CD14-positive monocyte (primary cell): Measurements from ENCODE around the gene BCAP29. TPM values are rescaled to one million over a fixed set of nuclear protein-coding genes. Genes with fewer than 3 reads are reported as not detected.
A peak's percentile ranks its signal among the peaks of the same experiment; 100 is the strongest.

ENCODE experiments used
- DNase-seq, 3 donors: peaks; one replicate each; pipeline ENCODE4 v3.0.0-alpha.2; 2011 to 2022
- H2AFZ ChIP-seq: 2 replicates; pipeline ENCODE4 v1.6.0; 2012; ENCODE audit warnings: mild to moderate bottlenecking, low read depth, low read length, inconsistent platforms; ENCODE audit not compliant: insufficient read depth, poor library complexity, severe bottlenecking
- H3K27ac ChIP-seq, 2 donors: 1 replicate in 1 of 2; 2 replicates in 1 of 2; pipeline ENCODE4 v1.5.1; 2012 to 2013; ENCODE audit warnings: low read length in 2 of 2, control low read depth in 1 of 2, inconsistent platforms in 1 of 2, low read depth in 1 of 2, mild to moderate bottlenecking in 1 of 2
- H3K27me3 ChIP-seq, 2 donors: one replicate each; pipeline versions ENCODE4 v1.6.0 to v1.6.1; 2011 to 2013; ENCODE audit warnings: low read length in 2 of 2; ENCODE audit not compliant: control insufficient read depth in 2 of 2, insufficient read depth in 2 of 2
- H3K36me3 ChIP-seq, 2 donors: replicated peaks in 1 of 2; 1 replicate in 1 of 2; 2 replicates in 1 of 2; pipeline versions ENCODE4 v1.5.1 to v1.6.1; 2012 to 2013; ENCODE audit warnings: low read length in 2 of 2, control low read depth in 1 of 2, inconsistent platforms in 1 of 2, mild to moderate bottlenecking in 1 of 2; ENCODE audit not compliant: insufficient read depth in 2 of 2, control insufficient read depth in 1 of 2
- H3K4me1 ChIP-seq, 2 donors: 1 replicate in 1 of 2; 2 replicates in 1 of 2; pipeline versions ENCODE4 v1.5.1 to v1.6.1; 2012 to 2013; ENCODE audit warnings: low read length in 2 of 2, control low read depth in 1 of 2, inconsistent platforms in 1 of 2, mild to moderate bottlenecking in 1 of 2, moderate library complexity in 1 of 2; ENCODE audit not compliant: insufficient read depth in 2 of 2, control insufficient read depth in 1 of 2
- H3K4me2 ChIP-seq: replicated peaks from 2 replicates; pipeline ENCODE3; 2012; ENCODE audit warnings: low read length, moderate library complexity, mild to moderate bottlenecking; ENCODE audit not compliant: poor library complexity, severe bottlenecking; ENCODE audit errors: extremely low read depth
- H3K4me3 ChIP-seq, 3 experiments: fragments of 200-600 bp in 1 of 3; sonication (generic) in 1 of 3; replicated peaks in 1 of 3; 1 replicate in 2 of 3; 2 replicates in 1 of 3; pipeline ENCODE4 v1.5.1; 2011 to 2013; ENCODE audit warnings: low read length in 3 of 3, mild to moderate bottlenecking in 3 of 3, control low read depth in 2 of 3, low read depth in 2 of 3, inconsistent platforms in 1 of 3, moderate library complexity in 1 of 3
- H3K79me2 ChIP-seq: 2 replicates; pipeline ENCODE4 v1.6.0; 2012; ENCODE audit warnings: mild to moderate bottlenecking, control low read depth, inconsistent platforms, low read length, moderate library complexity; ENCODE audit not compliant: insufficient read depth
- H3K9ac ChIP-seq: 2 replicates; pipeline ENCODE4 v1.6.0; 2017; ENCODE audit warnings: low read length, mild to moderate bottlenecking; ENCODE audit not compliant: insufficient read depth, poor library complexity, severe bottlenecking
- H3K9me3 ChIP-seq, 2 donors: replicated peaks in 1 of 2; 1 replicate in 1 of 2; 2 replicates in 1 of 2; pipeline versions ENCODE4 v1.5.1 to v1.6.1; 2012 to 2013; ENCODE audit warnings: low read length in 2 of 2, control low read depth in 1 of 2; ENCODE audit not compliant: control insufficient read depth in 1 of 2, insufficient read depth in 1 of 2
- H4K20me1 ChIP-seq: 2 replicates; pipeline ENCODE4 v1.6.0; 2012; ENCODE audit warnings: mild to moderate bottlenecking, low read length, control low read depth, moderate library complexity; ENCODE audit not compliant: insufficient read depth
- H3K27ac Mint-ChIP-seq, 7 donors: one replicate each; pipeline ENCODE4 v1.8.0; 2020; ENCODE audit warnings: mild to moderate bottlenecking in 7 of 7, mixed read lengths in 7 of 7, moderate library complexity in 6 of 7, inconsistent platforms in 2 of 7
- H3K27me3 Mint-ChIP-seq, 3 donors: one replicate each; pipeline ENCODE4 v1.8.0; 2021 to 2022; ENCODE audit warnings: low read depth in 3 of 3, mild to moderate bottlenecking in 3 of 3, mixed read lengths in 3 of 3, moderate library complexity in 3 of 3, inconsistent platforms in 1 of 3
- H3K36me3 Mint-ChIP-seq, 2 donors: one replicate each; pipeline ENCODE4 v1.8.0; 2020; ENCODE audit warnings: mixed read lengths in 2 of 2, inconsistent platforms in 1 of 2, mild to moderate bottlenecking in 1 of 2
- H3K4me1 Mint-ChIP-seq: one replicate; pipeline ENCODE4 v1.8.0; 2020; ENCODE audit warnings: mild to moderate bottlenecking, mixed read lengths
- H3K4me3 Mint-ChIP-seq, 2 donors: one replicate each; pipeline ENCODE4 v1.8.0; 2020; ENCODE audit warnings: mild to moderate bottlenecking in 2 of 2, mixed read lengths in 2 of 2, moderate library complexity in 1 of 2
- H3K9me3 Mint-ChIP-seq, 7 donors: one replicate each; pipeline ENCODE4 v1.8.0; 2020 to 2022; ENCODE audit warnings: mixed read lengths in 7 of 7, mild to moderate bottlenecking in 6 of 7, moderate library complexity in 6 of 7, inconsistent platforms in 2 of 7
- CTCF ChIP-seq: fragments of 200-600 bp; IDR thresholded peaks from one replicate; pipeline ENCODE4 v1.8.0; 2022; ENCODE audit warnings: antibody characterized with exemption, mild to moderate bottlenecking
- WGBS: methylation state at CpG from one replicate; pipeline ENCODE4 v1.1.5; 2013; ENCODE audit warnings: missing lambda C conversion rate; ENCODE audit not compliant: insufficient coverage; 5-methylcytosine and 5-hydroxymethylcytosine counted together
- intact Hi-C, 2 donors: fragments of 100-400 bp; cut with micrococcal nuclease; formaldehyde crosslinking; loops; one replicate each; pipeline versions ENCODE4 v1.15.0 to v1.15.1; 2023
- polyA plus RNA-seq, 3 donors: library from polyadenylated mRNA; depleted of rRNA in 1 of 3; unstranded in 2 of 3; stranded (reverse) in 1 of 3; fragments of 300-500 nt in 2 of 3; fragments of >200 nt in 1 of 3; fragmentation: Illumina TruSeq in 2 of 3; gene quantifications; 1 replicate in 2 of 3; 2 replicates in 1 of 3; pipeline ENCODE4 v1.2.3, GENCODE V29; 2012 to 2021

Gene BCAP29
- polyA plus RNA-seq, 3 donors, result 35.2 to 76.0 (median 58.8) TPM

GRCh38 chr7:107643407-107643806 is 63.4 kb downstream of the BCAP29 start:
- Histone ChIP-seq H4K20me1 (no peaks in the 10 kb centered on the region), H3K27me3 (no peaks in the 10 kb centered on the region), H3K4me3 (no peak overlapping the region), H2AFZ (no peak overlapping the region), H3K79me2 (no peaks in the 10 kb centered on the region), H3K9ac (no peak overlapping the region), H3K9me3 (no peaks in the 10 kb centered on the region), H3K4me2 (no peak overlapping the region), H3K27ac (no peak overlapping the region), H3K36me3 (no peaks in the 10 kb centered on the region), H3K4me1 (peaks cover 17 to 27% of the 10 kb centered on the region in 2 donors)
- Mint-ChIP-seq H3K4me3 (no peak overlapping the region), H3K9me3 (no peaks in the 10 kb centered on the region), H3K4me1 (peaks cover 32% of the 10 kb centered on the region), H3K27me3 (peaks cover 0 to 2% (median 0%) of the 10 kb centered on the region in 3 donors), H3K27ac (peak overlapping the region in 1 of 7 donors; percentile 4), H3K36me3 (no peaks in the 10 kb centered on the region)
- WGBS, result no CpG with 5 or more reads among the region's 1 CpG
- intact Hi-C loops, result no loop called here
- no peak for TF ChIP-seq CTCF
- no peak for DNase-seq

- Mint-ChIP-seq H3K36me3 (no peaks in the 10 kb centered on the region), H3K27me3 (peaks cover 0 to 2% (median 0%) of the 10 kb centered on the region in 3 donors), H3K9me3 (no peaks in the 10 kb centered on the region), H3K4me1 (peaks cover 27% of the 10 kb centered on the region), H3K4me3 (peak overlapping the region in 1 of 2 donors; percentile 54), H3K27ac (peak overlapping the region; percentile 17 to 83 (median 57))
- Histone ChIP-seq H3K9me3 (no peaks in the 10 kb centered on the region), H2AFZ (no peak overlapping the region), H3K79me2 (no peaks in the 10 kb centered on the region), H3K27me3 (no peaks in the 10 kb centered on the region), H3K27ac (peak overlapping the region in 1 of 2 donors; percentile 44), H3K36me3 (no peaks in the 10 kb centered on the region), H3K9ac (no peak overlapping the region), H3K4me2 (peak overlapping the region; percentile 46), H4K20me1 (no peaks in the 10 kb centered on the region), H3K4me1 (peaks cover 12 to 22% of the 10 kb centered on the region in 2 donors), H3K4me3 (peak overlapping the region in 1 of 3 experiments; percentile 32)
- intact Hi-C loops, result no loop called here
- WGBS, result no CpG with 5 or more reads among the region's 1 CpG
- TF ChIP-seq CTCF, result no peak
- DNase-seq, result no peak
These were observed 63.9 kb downstream of the BCAP29 start for GRCh38 chr7:107643938-107644308.
